ENCODE data around the gene EYA2. TPM values are rescaled to one million over a fixed set of nuclear protein-coding genes. Genes with fewer than 3 reads are reported as not detected.

Gene EYA2
- total and polyA plus RNA-seq, 2 of the 4 experiments (the other 2 are of a cell fraction): 2.3 to 5.4 TPM

DNA sequence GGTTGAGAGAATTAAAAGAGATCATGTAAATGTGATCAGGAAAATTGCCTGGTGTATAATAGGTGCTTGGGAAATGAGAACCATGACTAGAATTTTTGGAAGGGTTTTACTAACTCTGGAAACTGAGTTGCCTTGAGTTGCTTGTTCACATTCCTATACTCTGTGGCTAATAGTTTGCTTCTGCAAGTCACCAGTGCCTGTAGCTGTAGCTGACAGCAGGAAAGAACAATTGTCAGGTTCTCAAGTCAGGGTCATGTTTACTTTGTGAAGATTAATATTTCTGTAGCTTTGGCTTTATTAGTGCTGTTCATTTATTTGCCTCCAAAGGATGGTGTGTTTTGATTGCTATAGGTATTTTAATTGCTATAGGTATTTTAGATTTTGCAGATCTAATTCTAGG is 86.5 kb downstream of the EYA2 start:
- no peak overlapping the region for H3K4ac ChIP-seq (ENCODE audit: low read depth, low read length)
- no peak for ATAC-seq (ENCODE audit: low read depth)
- no peak for TF ChIP-seq NFE2L2 (IDR thresholded peaks at IDR 0.05; ENCODE audit: low read depth, low read length)
- TF ChIP-seq RFX5 (IDR thresholded peaks at IDR 0.05; ENCODE audit: low read depth, low read length): no peak
- no peak for TF ChIP-seq FOS (IDR thresholded peaks at IDR 0.05; ENCODE audit: low read depth, low read length)
- TF ChIP-seq RAD21 (IDR thresholded peaks at IDR 0.05; ENCODE audit: low read length): no peak
- TF ChIP-seq, protein P1, sequence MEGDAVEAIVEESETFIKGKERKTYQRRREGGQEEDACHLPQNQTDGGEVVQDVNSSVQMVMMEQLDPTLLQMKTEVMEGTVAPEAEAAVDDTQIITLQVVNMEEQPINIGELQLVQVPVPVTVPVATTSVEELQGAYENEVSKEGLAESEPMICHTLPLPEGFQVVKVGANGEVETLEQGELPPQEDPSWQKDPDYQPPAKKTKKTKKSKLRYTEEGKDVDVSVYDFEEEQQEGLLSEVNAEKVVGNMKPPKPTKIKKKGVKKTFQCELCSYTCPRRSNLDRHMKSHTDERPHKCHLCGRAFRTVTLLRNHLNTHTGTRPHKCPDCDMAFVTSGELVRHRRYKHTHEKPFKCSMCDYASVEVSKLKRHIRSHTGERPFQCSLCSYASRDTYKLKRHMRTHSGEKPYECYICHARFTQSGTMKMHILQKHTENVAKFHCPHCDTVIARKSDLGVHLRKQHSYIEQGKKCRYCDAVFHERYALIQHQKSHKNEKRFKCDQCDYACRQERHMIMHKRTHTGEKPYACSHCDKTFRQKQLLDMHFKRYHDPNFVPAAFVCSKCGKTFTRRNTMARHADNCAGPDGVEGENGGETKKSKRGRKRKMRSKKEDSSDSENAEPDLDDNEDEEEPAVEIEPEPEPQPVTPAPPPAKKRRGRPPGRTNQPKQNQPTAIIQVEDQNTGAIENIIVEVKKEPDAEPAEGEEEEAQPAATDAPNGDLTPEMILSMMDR (conservative IDR thresholded peaks at IDR 0.05; ENCODE audit: low read depth, low read length): no peak
- no peak for TF ChIP-seq RCOR1 (IDR thresholded peaks at IDR 0.05; ENCODE audit: insufficient replicate concordance, low read length)
- TF ChIP-seq, protein P2, sequence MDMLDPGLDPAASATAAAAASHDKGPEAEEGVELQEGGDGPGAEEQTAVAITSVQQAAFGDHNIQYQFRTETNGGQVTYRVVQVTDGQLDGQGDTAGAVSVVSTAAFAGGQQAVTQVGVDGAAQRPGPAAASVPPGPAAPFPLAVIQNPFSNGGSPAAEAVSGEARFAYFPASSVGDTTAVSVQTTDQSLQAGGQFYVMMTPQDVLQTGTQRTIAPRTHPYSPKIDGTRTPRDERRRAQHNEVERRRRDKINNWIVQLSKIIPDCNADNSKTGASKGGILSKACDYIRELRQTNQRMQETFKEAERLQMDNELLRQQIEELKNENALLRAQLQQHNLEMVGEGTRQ (IDR thresholded peaks at IDR 0.05; ENCODE audit: low read depth, low read length): no peak
- TF ChIP-seq POLR2A (IDR thresholded peaks at IDR 0.05; ENCODE audit: low read depth, low read length): no peak
- no peak for TF ChIP-seq CEBPB (IDR thresholded peaks at IDR 0.05; ENCODE audit: low read depth, low read length)
- TF ChIP-seq SMC3 (IDR thresholded peaks at IDR 0.05; ENCODE audit: low read depth, low read length): no peak
- no peak for TF ChIP-seq MAZ (IDR thresholded peaks at IDR 0.05; ENCODE audit: borderline replicate concordance, low read depth, low read length)
- TF ChIP-seq CHD1 (IDR thresholded peaks at IDR 0.05; ENCODE audit: low read depth, low read length): no peak
- no peak for TF ChIP-seq MXI1 (IDR thresholded peaks at IDR 0.05; ENCODE audit: borderline replicate concordance, low read depth, low read length)
- no peak for TF ChIP-seq BHLHE40 (IDR thresholded peaks at IDR 0.05; ENCODE audit: low read depth, low read length)
- TF ChIP-seq MAFK (IDR thresholded peaks at IDR 0.05; ENCODE audit: low read depth, low read length): no peak
- no peak for TF ChIP-seq ELK1 (IDR thresholded peaks at IDR 0.05; ENCODE audit: borderline replicate concordance, low read depth, low read length)

More for the DNA sequence above, 86.5 kb downstream of the EYA2 start:
- H3K9me3 ChIP-seq (ENCODE audit: control insufficient read depth, insufficient read depth, low read length): no peaks in the 10 kb centered on the region; the same call in 1 of the 2 replicates
- H2AK9ac ChIP-seq (replicated peaks; ENCODE audit: low read depth, low read length, poor library complexity): no peak overlapping the region
- H3K56ac ChIP-seq (ENCODE audit: extremely low read depth, insufficient read depth, low read length): no peak overlapping the region
- in situ Hi-C loops (cut with MboI; ENCODE audit: low sequenced_read_pairs): no loop called here
- no peak overlapping the region for H2BK5ac ChIP-seq (ENCODE audit: low read depth, low read length, poor library complexity, severe bottlenecking)
- H4K5ac ChIP-seq (ENCODE audit: low read depth, low read length): no peak overlapping the region
- H4K91ac ChIP-seq (ENCODE audit: insufficient read depth, low read depth, low read length): no peak overlapping the region
- dilution Hi-C loops (cut with HindIII; ENCODE audit: low sequenced_read_pairs, unreplicated experiment): no loop called here
- no peak overlapping the region for H2BK120ac ChIP-seq (ENCODE audit: low read depth, low read length)
- peaks cover 3% of the 10 kb centered on the region; the same call in 1 of the 2 replicates for H3K9me1 ChIP-seq (ENCODE audit: insufficient read depth, low read length)
- no peak overlapping the region for H3K4me2 ChIP-seq (ENCODE audit: low read depth, low read length)
- H3K79me1 ChIP-seq (ENCODE audit: low read depth in 1 of 2, low read length in 2 of 2): no peaks in the 10 kb centered on the region; a peak in 1 of 4 replicates
- peaks cover 2% of the 10 kb centered on the region for H3K4me1 ChIP-seq (ENCODE audit: control insufficient read depth, insufficient read depth, low read length)
- no peak overlapping the region for H2AK5ac ChIP-seq (ENCODE audit: low read depth, low read length)
- H3K23ac ChIP-seq (ENCODE audit: low read depth, low read length): no peak overlapping the region
- no peak overlapping the region for H3K27ac ChIP-seq (ENCODE audit: insufficient read depth, low read length)
- H4K8ac ChIP-seq (ENCODE audit: low read depth in 2 of 2, low read length in 2 of 2): no peak overlapping the region
- no peak overlapping the region for H3K4me3 ChIP-seq (ENCODE audit: insufficient read depth, low read depth, low read length)
- intact Hi-C loops (cut with micrococcal nuclease): no loop called here
- H3K9ac ChIP-seq (ENCODE audit: low read depth, low read length): no peak overlapping the region
- CTCF ChIA-PET: no interaction called here
- H3K36me3 ChIP-seq (ENCODE audit: control insufficient read depth, insufficient read depth, low read length): no peaks in the 10 kb centered on the region
- BruUV-seq (replicated peaks): no TSS peak
- H2AFZ ChIP-seq (replicated peaks; ENCODE audit: low read length, poor library complexity): no peak overlapping the region
- H3K18ac ChIP-seq (ENCODE audit: low read depth, low read length): no peak overlapping the region
- H4K20me1 ChIP-seq (ENCODE audit: insufficient read depth, low read length): no peaks in the 10 kb centered on the region
- H2BK15ac ChIP-seq (ENCODE audit: low read depth, low read length): no peak overlapping the region
- no peak overlapping the region for H2BK20ac ChIP-seq (ENCODE audit: low read depth, low read length)
- no peak overlapping the region for H3K14ac ChIP-seq (replicated peaks; ENCODE audit: low read depth, low read length)
- no peak for DNase-seq
- H3K27me3 ChIP-seq (ENCODE audit: control insufficient read depth, insufficient read depth, low read length): no peaks in the 10 kb centered on the region
- POLR2A ChIA-PET (ENCODE audit: unreplicated experiment): no interaction called here

All from IMR-90 (cell line).